ENCODE measurements around the gene COL9A2.
A peak's percentile ranks its signal among the peaks of the same experiment; 100 is the strongest.

Gene COL9A2

GRCh38 chr1:40300249-40300567 lies 16.9 kb downstream of the COL9A2 start:
- in situ Hi-C loops (cut with HindIII; ENCODE audit: low sequenced_read_pairs), result no loop called here
- TF ChIP-seq CTCF (IDR thresholded peaks at IDR 0.05; ENCODE audit: low read depth, low read length, missing control alignments), result no peak
- no peak overlapping the region for H3K4me3 ChIP-seq (ENCODE audit: low read depth, low read length)
- DNase-seq (ENCODE audit: low read depth), result no peak

GRCh38 chr1:40299366-40300248 lies 17.5 kb downstream of the COL9A2 start:
- TF ChIP-seq CTCF (IDR thresholded peaks at IDR 0.05; ENCODE audit: low read depth, low read length, missing control alignments), result no peak
- DNase-seq (ENCODE audit: low read depth), result peak; percentile 47
- H3K4me3 ChIP-seq (ENCODE audit: low read depth, low read length), result no peak overlapping the region
- in situ Hi-C loops (cut with HindIII; ENCODE audit: low sequenced_read_pairs), result no loop called here

DNA sequence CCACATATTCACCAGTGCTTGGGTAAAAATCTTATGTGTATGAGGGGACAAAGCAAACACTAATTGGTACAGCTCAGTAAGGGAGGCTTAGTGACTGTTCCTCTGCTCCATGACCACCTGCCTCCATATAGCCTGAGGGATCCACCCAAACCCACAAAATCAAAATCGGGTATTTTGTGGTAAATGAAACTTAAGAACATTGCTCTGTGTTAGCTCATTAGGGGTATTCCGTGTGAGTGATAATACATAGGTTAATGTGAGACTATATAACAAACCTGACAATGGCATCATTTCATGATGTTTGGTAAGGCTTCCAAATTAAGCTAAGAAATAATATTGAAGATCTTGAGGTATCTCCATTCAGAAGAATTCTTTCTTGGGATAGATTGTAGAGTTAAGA lies 25.8 kb downstream of the COL9A2 start:
- in situ Hi-C loops (cut with HindIII; ENCODE audit: low sequenced_read_pairs), result loop anchor here (5.0 kb wide), 1 partner anchor 59 kb away; no protein-coding TSS in a partner anchor
- DNase-seq (ENCODE audit: low read depth), result no peak
- H3K4me3 ChIP-seq (ENCODE audit: low read depth, low read length), result no peak overlapping the region

GRCh38 chr1:40281853-40282252 lies 35.2 kb downstream of the COL9A2 start:
- no peak for DNase-seq (ENCODE audit: low read depth)
- TF ChIP-seq CTCF (IDR thresholded peaks at IDR 0.05; ENCODE audit: low read depth, low read length, missing control alignments), result no peak
- in situ Hi-C loops (cut with HindIII; ENCODE audit: low sequenced_read_pairs), result no loop called here
- H3K4me3 ChIP-seq (ENCODE audit: low read depth, low read length), result no peak overlapping the region

More for the DNA sequence above, 25.8 kb downstream of the COL9A2 start:
- no peak for TF ChIP-seq CTCF (IDR thresholded peaks at IDR 0.05; ENCODE audit: low read depth, low read length, missing control alignments)

- H3K4me3 ChIP-seq (ENCODE audit: low read depth, low read length), result no peak overlapping the region
- TF ChIP-seq CTCF (IDR thresholded peaks at IDR 0.05; ENCODE audit: low read depth, low read length, missing control alignments), result no peak
- in situ Hi-C loops (cut with HindIII; ENCODE audit: low sequenced_read_pairs), result no loop called here
- no peak for DNase-seq (ENCODE audit: low read depth)
Observed at GRCh38 chr1:40276122-40276521, 41.0 kb downstream of the COL9A2 start.

DNA sequence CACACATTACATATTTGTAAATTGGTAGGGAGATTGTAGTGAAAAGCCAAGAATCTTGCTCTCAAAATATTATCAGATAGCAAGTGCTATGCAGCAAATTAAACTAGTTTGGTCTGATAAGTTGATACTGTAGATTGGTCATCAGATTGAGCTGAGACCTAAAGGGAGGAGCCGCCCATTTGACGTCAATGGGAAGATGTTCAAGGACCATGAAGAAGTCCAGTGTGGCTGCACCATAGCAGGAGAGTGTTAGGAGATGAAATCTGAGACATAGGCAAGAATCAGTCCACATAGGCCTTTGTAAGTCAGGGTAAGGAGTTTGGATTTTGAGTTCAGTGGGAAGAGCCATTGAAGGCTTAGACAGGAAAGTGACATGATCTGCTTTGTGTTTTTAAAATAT lies 42.8 kb downstream of the COL9A2 start:
- in situ Hi-C loops (cut with HindIII; ENCODE audit: low sequenced_read_pairs), result no loop called here
- DNase-seq (ENCODE audit: low read depth), result no peak
- no peak for TF ChIP-seq CTCF (IDR thresholded peaks at IDR 0.05; ENCODE audit: low read depth, low read length, missing control alignments)
- H3K4me3 ChIP-seq (ENCODE audit: low read depth, low read length), result no peak overlapping the region
